GM19372 (cell line): ENCODE results near the gene AUNIP.

Experiments used
- ATAC-seq: cut with Tn5 transposase; IDR thresholded peaks from one replicate; pipeline ENCODE4 v1.9.1; 2021; ENCODE audit warnings: mild to moderate bottlenecking, low read depth, moderate library complexity; ENCODE audit not compliant: unreplicated experiment

AUNIP gene

GRCh38 chr1:25858906-25859789, at the start of gene AUNIP:
TSS of gene AUNIP (minus strand) at chr1:25859457. CDS start at chr1:25859357, 100 bp downstream.
- peak; percentile 94 for ATAC-seq

- ATAC-seq: no peak
Observed at GRCh38 chr1:25909040-25909439, 49.8 kb upstream of the AUNIP start.

GRCh38 chr1:25908161-25908560, 48.9 kb upstream of the AUNIP start:
- ATAC-seq: no peak

- no peak for ATAC-seq
Observed at GRCh38 chr1:25907601-25908000, 48.3 kb upstream of the AUNIP start.

GRCh38 chr1:25906644-25907300, 47.5 kb upstream of the AUNIP start:
- no peak for ATAC-seq

GRCh38 chr1:25905680-25906643, 46.7 kb upstream of the AUNIP start, which contains the start of gene STMN1:
TSS of gene STMN1 (minus strand) at chr1:25906419. CDS start at chr1:25904676, 1,743 bp downstream.
- ATAC-seq: peak; percentile 60

- peak; percentile 64 for ATAC-seq
Observed at GRCh38 chr1:25904943-25905679, 45.9 kb upstream of the AUNIP start.

- no peak for ATAC-seq
Observed at GRCh38 chr1:25903986-25904385, 44.7 kb upstream of the AUNIP start.

GRCh38 chr1:25902462-25902861, 43.2 kb upstream of the AUNIP start:
- no peak for ATAC-seq

GRCh38 chr1:25900219-25900618, 41.0 kb upstream of the AUNIP start:
- no peak for ATAC-seq

- ATAC-seq: no peak
Observed at GRCh38 chr1:25899792-25900191, 40.5 kb upstream of the AUNIP start.

GRCh38 chr1:25898223-25899015, 39.2 kb upstream of the AUNIP start:
- ATAC-seq: no peak

GRCh38 chr1:25897754-25898153, 38.5 kb upstream of the AUNIP start:
- ATAC-seq: no peak

GRCh38 chr1:25896266-25896665, 37.0 kb upstream of the AUNIP start:
- no peak for ATAC-seq

GRCh38 chr1:25895365-25895990, 36.2 kb upstream of the AUNIP start:
- peak; percentile 79 for ATAC-seq

- no peak for ATAC-seq
Observed at GRCh38 chr1:25893116-25893515, 33.9 kb upstream of the AUNIP start.

GRCh38 chr1:25891606-25892005, 32.3 kb upstream of the AUNIP start:
- ATAC-seq: no peak

- no peak for ATAC-seq
Observed at GRCh38 chr1:25890239-25891034, 31.2 kb upstream of the AUNIP start.
